HL-60 (cell line): ENCODE data around the gene PDE2A.

Experiments used
- DNase-seq, 2 experiments: peaks; one replicate each; pipeline ENCODE4 v3.0.0-alpha.2; 2010 to 2020; ENCODE audit warnings: low read depth in 1 of 2, low spot score in 1 of 2
- H3K27ac ChIP-seq: fragments of 250-450 bp; sonication (Bioruptor Pico); replicated peaks from 2 replicates; pipeline ENCODE4 v1.5.1; 2020; ENCODE audit warnings: mild to moderate bottlenecking, moderate library complexity
- H3K27me3 ChIP-seq: fragments of 250-450 bp; sonication (Bioruptor Pico); 2 replicates; pipeline ENCODE4 v1.5.1; 2021; ENCODE audit warnings: mild to moderate bottlenecking, moderate library complexity; ENCODE audit not compliant: insufficient read depth, poor library complexity, severe bottlenecking
- H3K4me3 ChIP-seq: replicated peaks from 2 replicates; pipeline ENCODE4 v1.5.1; 2011; ENCODE audit warnings: mild to moderate bottlenecking, control low read depth, low read length; ENCODE audit not compliant: insufficient read depth
- CTCF ChIP-seq: IDR thresholded peaks from one replicate; pipeline ENCODE4 v1.5.1; 2011; ENCODE audit warnings: low read length, control low read depth, inconsistent platforms; ENCODE audit not compliant: insufficient read depth
- GABPA ChIP-seq: IDR thresholded peaks from 2 replicates; pipeline ENCODE4 v1.6.1; 2012; ENCODE audit warnings: low read depth
- POLR2AphosphoS5 ChIP-seq: IDR thresholded peaks from 2 replicates; pipeline ENCODE4 v1.6.1; 2012; ENCODE audit warnings: low read depth
- REST ChIP-seq: IDR thresholded peaks from 2 replicates; pipeline ENCODE4 v1.6.1; 2012; ENCODE audit warnings: low read depth; ENCODE audit not compliant: insufficient replicate concordance
- SPI1 ChIP-seq: IDR thresholded peaks from 2 replicates; pipeline ENCODE4 v1.6.1; 2012; ENCODE audit warnings: low read depth, mild to moderate bottlenecking, borderline replicate concordance

The PDE2A gene

GRCh38 chr11:72702096-72702495 is 27.9 kb upstream of the PDE2A start:
- H3K27me3 ChIP-seq, result no peaks in the 10 kb centered on the region
- no peak overlapping the region for H3K4me3 ChIP-seq
- no peak for DNase-seq
- H3K27ac ChIP-seq, result no peak overlapping the region
- TF ChIP-seq POLR2AphosphoS5 (no peak), GABPA (no peak), REST (no peak), SPI1 (no peak), CTCF (no peak)

- DNase-seq, result no peak
- H3K27ac ChIP-seq, result no peak overlapping the region
- no peaks in the 10 kb centered on the region for H3K27me3 ChIP-seq
- TF ChIP-seq CTCF, result no peak
- TF ChIP-seq POLR2AphosphoS5, result no peak
- no peak for TF ChIP-seq GABPA
- no peak for TF ChIP-seq REST
- TF ChIP-seq SPI1, result no peak
- H3K4me3 ChIP-seq, result no peak overlapping the region
Observed at GRCh38 chr11:72701466-72701865, 27.2 kb upstream of the PDE2A start.

- H3K27me3 ChIP-seq, result no peaks in the 10 kb centered on the region
- no peak for TF ChIP-seq GABPA
- no peak overlapping the region for H3K4me3 ChIP-seq
- H3K27ac ChIP-seq, result no peak overlapping the region
- DNase-seq, result no peak
Observed at GRCh38 chr11:72700146-72700545, 25.9 kb upstream of the PDE2A start.

GRCh38 chr11:72697814-72698213 is 23.6 kb upstream of the PDE2A start:
- TF ChIP-seq SPI1 (no peak), CTCF (no peak), REST (no peak), GABPA (no peak), POLR2AphosphoS5 (no peak)
- Histone ChIP-seq H3K27me3 (no peaks in the 10 kb centered on the region), H3K27ac (no peak overlapping the region), H3K4me3 (no peak overlapping the region)
- DNase-seq, result no peak
